Osteoblast (primary cell): ENCODE measurements around the gene SLC22A17. TPM values are rescaled to one million over a fixed set of nuclear protein-coding genes. Genes with fewer than 3 reads are reported as not detected.
"Not testable (repeated sequence)": the region's sequence is repeated elsewhere in the genome, so short reads cannot be mapped to it uniquely, and the experiment has no call there.

Source experiments
- DNase-seq: peaks from one replicate; pipeline ENCODE4 v3.0.0; 2011; ENCODE audit warnings: low spot score, mixed read lengths; ENCODE audit not compliant: insufficient read length; ENCODE audit errors: missing footprints
- H2AFZ ChIP-seq: 2 replicates; pipeline ENCODE4 v1.6.0; 2011; ENCODE audit warnings: mild to moderate bottlenecking, low read length
- H3K27ac ChIP-seq: 2 replicates; pipeline ENCODE4 v1.5.1; 2011; ENCODE audit warnings: mild to moderate bottlenecking, low read depth, low read length, moderate library complexity
- H3K27me3 ChIP-seq: 2 replicates; pipeline ENCODE4 v1.6.0; 2012; ENCODE audit warnings: mild to moderate bottlenecking, control low read depth, inconsistent platforms, low read length, moderate library complexity; ENCODE audit not compliant: insufficient read depth
- H3K36me3 ChIP-seq: 2 replicates; pipeline ENCODE4 v1.5.1; 2011; ENCODE audit warnings: mild to moderate bottlenecking, low read length, control low read depth, moderate library complexity; ENCODE audit not compliant: insufficient read depth
- H3K4me1 ChIP-seq: 2 replicates; pipeline ENCODE4 v1.5.1; 2011; ENCODE audit warnings: mild to moderate bottlenecking, low read length, control low read depth, moderate library complexity; ENCODE audit not compliant: insufficient read depth
- H3K4me2 ChIP-seq: 2 replicates; pipeline ENCODE4 v1.6.0; 2011; ENCODE audit warnings: mild to moderate bottlenecking, low read length; ENCODE audit not compliant: insufficient read depth
- H3K4me3 ChIP-seq: fragments of 200-600 bp; sonication (generic); 3 replicates; pipeline ENCODE4 v1.5.1; 2012; ENCODE audit warnings: mild to moderate bottlenecking, low read length, inconsistent platforms; ENCODE audit not compliant: insufficient read depth
- H3K79me2 ChIP-seq: 2 replicates; pipeline ENCODE4 v1.6.0; 2012; ENCODE audit warnings: mild to moderate bottlenecking, low read length, control low read depth, inconsistent platforms; ENCODE audit not compliant: insufficient read depth
- H3K9me3 ChIP-seq: 2 replicates; pipeline ENCODE4 v1.5.1; 2011; ENCODE audit warnings: low read depth, low read length, control low read depth
- H4K20me1 ChIP-seq: 2 replicates; pipeline ENCODE4 v1.6.0; 2012; ENCODE audit warnings: mild to moderate bottlenecking, low read length, control low read depth; ENCODE audit not compliant: insufficient read depth
- total RNA-seq: library from RNA; depleted of rRNA; stranded (reverse); fragments of >200 nt; gene quantifications from 2 replicates; pipeline ENCODE4 v1.2.3, GENCODE V29; 2012
- TF ChIP-seq, protein P1 (sequence below): IDR thresholded peaks from 2 replicates; pipeline ENCODE4 v1.5.1; 2011; ENCODE audit warnings: mild to moderate bottlenecking, low read depth, low read length, moderate library complexity; ENCODE audit errors: extremely low read depth

The SLC22A17 gene
- total RNA-seq, 1 donor: 18.1 TPM

GRCh38 chr14:23392613-23393012 lies 39.9 kb upstream of the SLC22A17 start:
- H3K36me3 ChIP-seq: no peaks in the 10 kb centered on the region
- no peak for DNase-seq
- no peaks in the 10 kb centered on the region for H3K9me3 ChIP-seq
- H3K4me2 ChIP-seq: no peak overlapping the region
- H3K4me1 ChIP-seq: no peaks in the 10 kb centered on the region
- H3K27ac ChIP-seq: no peak overlapping the region
- H2AFZ ChIP-seq: no peak overlapping the region
- TF ChIP-seq, protein P1, sequence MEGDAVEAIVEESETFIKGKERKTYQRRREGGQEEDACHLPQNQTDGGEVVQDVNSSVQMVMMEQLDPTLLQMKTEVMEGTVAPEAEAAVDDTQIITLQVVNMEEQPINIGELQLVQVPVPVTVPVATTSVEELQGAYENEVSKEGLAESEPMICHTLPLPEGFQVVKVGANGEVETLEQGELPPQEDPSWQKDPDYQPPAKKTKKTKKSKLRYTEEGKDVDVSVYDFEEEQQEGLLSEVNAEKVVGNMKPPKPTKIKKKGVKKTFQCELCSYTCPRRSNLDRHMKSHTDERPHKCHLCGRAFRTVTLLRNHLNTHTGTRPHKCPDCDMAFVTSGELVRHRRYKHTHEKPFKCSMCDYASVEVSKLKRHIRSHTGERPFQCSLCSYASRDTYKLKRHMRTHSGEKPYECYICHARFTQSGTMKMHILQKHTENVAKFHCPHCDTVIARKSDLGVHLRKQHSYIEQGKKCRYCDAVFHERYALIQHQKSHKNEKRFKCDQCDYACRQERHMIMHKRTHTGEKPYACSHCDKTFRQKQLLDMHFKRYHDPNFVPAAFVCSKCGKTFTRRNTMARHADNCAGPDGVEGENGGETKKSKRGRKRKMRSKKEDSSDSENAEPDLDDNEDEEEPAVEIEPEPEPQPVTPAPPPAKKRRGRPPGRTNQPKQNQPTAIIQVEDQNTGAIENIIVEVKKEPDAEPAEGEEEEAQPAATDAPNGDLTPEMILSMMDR: no peak
- H3K4me3 ChIP-seq: no peak overlapping the region
- H3K79me2 ChIP-seq: no peaks in the 10 kb centered on the region
- H3K27me3 ChIP-seq: peaks cover 2% of the 10 kb centered on the region
- H4K20me1 ChIP-seq: no peaks in the 10 kb centered on the region

- H3K79me2 ChIP-seq, H3K4me1 ChIP-seq, DNase-seq, H3K4me2 ChIP-seq, H3K27me3 ChIP-seq, H3K36me3 ChIP-seq, H3K9me3 ChIP-seq, H3K27ac ChIP-seq, H3K4me3 ChIP-seq, H2AFZ ChIP-seq, H4K20me1 ChIP-seq: not testable (repeated sequence)
These were observed 37.2 kb upstream of the SLC22A17 start for GRCh38 chr14:23389871-23390270.

GRCh38 chr14:23389396-23389795 lies 36.7 kb upstream of the SLC22A17 start:
- Histone ChIP-seq H3K4me3 (no peak overlapping the region), H4K20me1 (no peaks in the 10 kb centered on the region), H3K27ac (no peak overlapping the region), H3K36me3 (no peaks in the 10 kb centered on the region), H2AFZ (no peak overlapping the region), H3K9me3 (no peaks in the 10 kb centered on the region), H3K4me2 (no peak overlapping the region), H3K79me2 (no peaks in the 10 kb centered on the region), H3K27me3 (peaks cover 2% of the 10 kb centered on the region), H3K4me1 (no peaks in the 10 kb centered on the region)
- TF ChIP-seq, protein P1: no peak
- no peak for DNase-seq

- Histone ChIP-seq H3K79me2 (no peaks in the 10 kb centered on the region), H2AFZ (no peak overlapping the region), H3K4me3 (no peak overlapping the region), H3K27me3 (peaks cover 2% of the 10 kb centered on the region), H3K9me3 (no peaks in the 10 kb centered on the region), H4K20me1 (no peaks in the 10 kb centered on the region), H3K36me3 (no peaks in the 10 kb centered on the region), H3K27ac (no peak overlapping the region), H3K4me1 (no peaks in the 10 kb centered on the region), H3K4me2 (no peak overlapping the region)
- no peak for DNase-seq
- TF ChIP-seq, protein P1: no peak
These were observed 36.3 kb upstream of the SLC22A17 start for GRCh38 chr14:23388996-23389395.
